ENCODE measurements around the gene UTP18. TPM values are rescaled to one million over a fixed set of nuclear protein-coding genes. Genes with fewer than 3 reads are reported as not detected.
A peak's percentile ranks its signal among the peaks of the same experiment; 100 is the strongest.
"Not testable (repeated sequence)": the region's sequence is repeated elsewhere in the genome, so short reads cannot be mapped to it uniquely, and the experiment has no call there.

UTP18 gene
- total RNA-seq, 4 donors from 2014 or later = 12.8 to 44.9 (median 25.7) TPM

DNA sequence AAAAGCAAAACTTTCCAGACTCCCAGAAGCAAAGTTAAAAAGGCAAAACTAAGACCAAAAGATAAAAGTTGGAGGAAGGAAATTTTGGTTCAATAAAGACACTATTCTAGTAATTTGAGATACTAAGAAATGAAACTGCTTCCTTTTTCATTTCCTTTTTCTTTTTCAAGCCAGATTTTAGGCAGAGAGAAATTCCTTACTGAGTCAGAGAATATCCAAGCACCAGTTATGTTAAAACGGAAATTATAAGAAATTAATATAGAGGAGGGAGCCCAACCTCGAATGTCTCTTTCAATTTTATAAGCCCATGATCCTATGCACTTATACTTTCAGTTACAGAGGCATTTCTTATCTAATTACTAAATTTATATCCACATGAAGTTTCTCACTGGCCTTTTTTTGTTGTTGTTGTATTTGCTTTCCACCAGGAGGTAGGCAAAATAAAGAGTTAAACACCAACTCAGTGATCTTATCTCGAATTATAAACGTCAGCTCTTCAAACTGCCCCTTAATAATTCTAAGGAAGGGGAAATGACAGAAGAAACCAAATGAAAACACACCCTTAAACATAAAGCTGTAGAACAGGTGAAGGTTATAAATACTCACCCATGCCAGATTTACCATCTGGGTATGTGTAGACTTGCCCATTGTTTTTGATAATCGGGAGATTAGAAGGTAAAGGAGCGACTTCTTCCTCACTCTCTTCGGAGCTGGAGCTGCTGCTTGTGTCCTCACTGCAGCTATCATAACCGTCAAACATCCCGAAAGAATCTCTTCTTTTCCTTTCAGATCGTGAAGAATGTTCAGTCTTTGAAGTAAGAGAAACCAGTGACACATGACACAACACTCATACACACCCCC lies 35.7 kb upstream of the UTP18 start:
- H3K4me3 ChIP-seq = no peak overlapping the region
- DNase-seq = no peak
- H3K27ac ChIP-seq = peak overlapping the region in 1 of 2 donors; percentile 31
- H3K9me3 ChIP-seq = no peaks in the 10 kb centered on the region
- no peaks in the 10 kb centered on the region for H3K27me3 ChIP-seq
- no peaks in the 10 kb centered on the region for H3K4me1 ChIP-seq
- no peak for TF ChIP-seq POLR2A (IDR thresholded peaks at IDR 0.05)
- no peak for TF ChIP-seq CTCF (IDR thresholded peaks at IDR 0.05)
- H3K36me3 ChIP-seq = no peaks in the 10 kb centered on the region
- intact Hi-C loops (cut with DNase I; ENCODE audit: low total_unique reads) = no loop called here

DNA sequence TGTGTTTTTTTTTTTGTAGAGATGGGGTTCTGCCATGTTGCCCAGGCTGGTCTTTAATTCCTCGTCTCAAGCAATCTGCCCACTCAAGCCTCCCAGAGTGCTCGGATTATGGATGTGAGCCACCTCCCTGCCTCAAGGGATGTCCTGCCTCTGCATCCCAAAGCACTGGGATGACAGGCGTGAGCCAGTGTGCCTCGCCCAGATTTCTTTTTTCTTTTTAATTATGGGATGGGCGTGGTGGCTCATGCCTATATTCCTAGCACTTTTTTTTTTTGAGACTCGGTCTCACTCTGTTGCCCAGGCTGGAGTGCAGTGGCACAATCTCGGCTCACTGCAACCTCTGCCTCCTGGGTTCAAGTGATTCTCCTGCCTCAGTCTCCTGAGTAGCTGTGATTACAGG lies 34.8 kb upstream of the UTP18 start:
- H3K36me3 ChIP-seq; DNase-seq; H3K4me3 ChIP-seq; H3K9me3 ChIP-seq; H3K27me3 ChIP-seq; H3K27ac ChIP-seq; H3K4me1 ChIP-seq; intact Hi-C loops (cut with DNase I; ENCODE audit: low total_unique reads): not testable (repeated sequence)

- H3K4me1 ChIP-seq = no peaks in the 10 kb centered on the region
- intact Hi-C loops (cut with DNase I; ENCODE audit: low total_unique reads) = no loop called here
- TF ChIP-seq CTCF (IDR thresholded peaks at IDR 0.05) (no peak), POLR2A (IDR thresholded peaks at IDR 0.05) (no peak)
- H3K36me3 ChIP-seq = no peaks in the 10 kb centered on the region
- no peaks in the 10 kb centered on the region for H3K27me3 ChIP-seq
- no peak overlapping the region for H3K4me3 ChIP-seq
- H3K9me3 ChIP-seq = no peaks in the 10 kb centered on the region
- H3K27ac ChIP-seq = no peak overlapping the region
- no peak for DNase-seq
Measured at GRCh38 chr17:51228161-51228560, 32.2 kb upstream of the UTP18 start.

GRCh38 chr17:51229889-51230288 lies 30.5 kb upstream of the UTP18 start:
- no peak overlapping the region for H3K4me3 ChIP-seq
- no peak overlapping the region for H3K27ac ChIP-seq
- H3K4me1 ChIP-seq = no peaks in the 10 kb centered on the region
- H3K36me3 ChIP-seq = no peaks in the 10 kb centered on the region
- intact Hi-C loops (cut with DNase I; ENCODE audit: low total_unique reads) = no loop called here
- H3K27me3 ChIP-seq = no peaks in the 10 kb centered on the region
- no peaks in the 10 kb centered on the region for H3K9me3 ChIP-seq
- no peak for TF ChIP-seq POLR2A (IDR thresholded peaks at IDR 0.05)
- TF ChIP-seq CTCF (IDR thresholded peaks at IDR 0.05) = no peak
- no peak for DNase-seq

DNA sequence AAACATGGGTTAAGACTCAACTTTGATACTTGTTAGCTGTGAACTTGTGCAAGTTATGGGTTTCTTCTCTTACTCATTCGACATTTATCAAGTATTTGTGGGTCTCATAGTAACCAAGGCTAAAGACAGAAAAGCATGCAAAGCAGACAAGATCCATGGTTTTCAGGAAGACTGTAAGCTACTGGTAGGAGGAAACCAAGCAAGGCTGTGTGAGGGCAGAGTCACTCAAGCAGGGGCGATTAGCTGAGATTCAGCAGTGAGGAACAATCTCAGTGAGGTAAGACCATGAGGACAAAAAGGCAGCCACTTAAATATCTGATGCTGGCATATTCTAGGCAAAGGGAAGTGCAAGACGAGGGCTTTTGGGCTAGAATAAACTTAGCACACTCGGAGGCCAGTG lies 30.0 kb upstream of the UTP18 start:
- H3K4me3 ChIP-seq = no peak overlapping the region

More for the DNA sequence above, 30.0 kb upstream of the UTP18 start:
- no peak for TF ChIP-seq CTCF (IDR thresholded peaks at IDR 0.05)
- no peak for TF ChIP-seq POLR2A (IDR thresholded peaks at IDR 0.05)
- no peaks in the 10 kb centered on the region for H3K4me1 ChIP-seq
- H3K36me3 ChIP-seq = no peaks in the 10 kb centered on the region
- intact Hi-C loops (cut with DNase I; ENCODE audit: low total_unique reads) = no loop called here
- H3K9me3 ChIP-seq = no peaks in the 10 kb centered on the region
- H3K27ac ChIP-seq = no peak overlapping the region
- no peak for DNase-seq
- H3K27me3 ChIP-seq = no peaks in the 10 kb centered on the region

Data from uterus (tissue), 4 donors.